Frontal cortex (tissue), 4 donors: ENCODE measurements around the gene MXRA8. TPM values are rescaled to one million over a fixed set of nuclear protein-coding genes. Genes with fewer than 3 reads are reported as not detected.
A peak's percentile ranks its signal among the peaks of the same experiment; 100 is the strongest.
"Not testable (repeated sequence)": the region's sequence is repeated elsewhere in the genome, so short reads cannot be mapped to it uniquely, and the experiment has no call there.

Source experiments
- DNase-seq, 2 donors: peaks; one replicate each; pipeline ENCODE4 v3.0.0; 2012; ENCODE audit warnings: low spot score in 2 of 2
- FAIRE-seq: peaks from 2 replicates; lab custom pipeline; 2012; peaks lifted over from hg19 to GRCh38; lab: Jason Lieb, UNC
- total RNA-seq: library from RNA; depleted of rRNA; stranded (reverse); fragments of >200 nt; gene quantifications from one replicate; pipeline ENCODE4 v1.2.3, GENCODE V29; 2014
- donor health status: control.
- donor health status: control.
- donor health status: control.

Gene MXRA8
- total RNA-seq, 1 donor from 2014 or later: 10.2 TPM

GRCh38 chr1:1326075-1326605 lies 32.2 kb downstream of the MXRA8 start:
- FAIRE-seq (no peak), DNase-seq (no peak)

GRCh38 chr1:1325288-1326074 lies 32.9 kb downstream of the MXRA8 start:
- FAIRE-seq (no peak), DNase-seq (no peak)

- no peak for FAIRE-seq
- peak; percentile 96 to 98 for DNase-seq
These were observed 33.6 kb downstream of the MXRA8 start, which contains the start of the genes CPTP and INTS11 for GRCh38 chr1:1324524-1325287. TSS of gene CPTP (plus strand) at chr1:1324802. CDS start at chr1:1326911, 2,109 bp downstream. TSS of gene INTS11 (minus strand) at chr1:1324660. CDS start at chr1:1324608, 52 bp downstream.

GRCh38 chr1:1324084-1324523 lies 34.3 kb downstream of the MXRA8 start:
- no peak for FAIRE-seq

GRCh38 chr1:1322952-1323351 lies 35.4 kb downstream of the MXRA8 start:
- no peak for DNase-seq
- FAIRE-seq: no peak

More at GRCh38 chr1:1324084-1324523, 34.3 kb downstream of the MXRA8 start:
- DNase-seq: no peak

GRCh38 chr1:1322418-1322817 lies 35.9 kb downstream of the MXRA8 start:
- FAIRE-seq (no peak), DNase-seq (no peak)

GRCh38 chr1:1321477-1321876 lies 36.9 kb downstream of the MXRA8 start:
- FAIRE-seq (no peak), DNase-seq (no peak)

- DNase-seq (no peak), FAIRE-seq (no peak)
These were observed 37.5 kb downstream of the MXRA8 start for GRCh38 chr1:1320666-1321448.

GRCh38 chr1:1319646-1319941 lies 38.8 kb downstream of the MXRA8 start:
- FAIRE-seq (no peak), DNase-seq (no peak)

GRCh38 chr1:1318777-1319645 lies 39.3 kb downstream of the MXRA8 start:
- DNase-seq (no peak), FAIRE-seq (no peak)

GRCh38 chr1:1318131-1318652 lies 40.2 kb downstream of the MXRA8 start:
- FAIRE-seq (no peak), DNase-seq (no peak)

GRCh38 chr1:1317420-1317819 lies 40.9 kb downstream of the MXRA8 start:
- no peak for FAIRE-seq
- DNase-seq: no peak

GRCh38 chr1:1316199-1316598 lies 42.2 kb downstream of the MXRA8 start:
- not testable (repeated sequence) for DNase-seq, FAIRE-seq

- FAIRE-seq: no peak
- no peak for DNase-seq
These were observed 42.9 kb downstream of the MXRA8 start for GRCh38 chr1:1315435-1315954.

- FAIRE-seq: no peak
- no peak for DNase-seq
These were observed 43.5 kb downstream of the MXRA8 start for GRCh38 chr1:1314678-1315335.

GRCh38 chr1:1314237-1314586 lies 44.1 kb downstream of the MXRA8 start:
- FAIRE-seq (no peak), DNase-seq (no peak)

GRCh38 chr1:1313500-1314236 lies 44.7 kb downstream of the MXRA8 start:
- FAIRE-seq: no peak
- DNase-seq: no peak
